Measurements from ENCODE around the gene DHX38. TPM values are rescaled to one million over a fixed set of nuclear protein-coding genes. Genes with fewer than 3 reads are reported as not detected.

Gene DHX38
- total RNA-seq, 1 donor from 2014 or later: 53.4 TPM

DNA sequence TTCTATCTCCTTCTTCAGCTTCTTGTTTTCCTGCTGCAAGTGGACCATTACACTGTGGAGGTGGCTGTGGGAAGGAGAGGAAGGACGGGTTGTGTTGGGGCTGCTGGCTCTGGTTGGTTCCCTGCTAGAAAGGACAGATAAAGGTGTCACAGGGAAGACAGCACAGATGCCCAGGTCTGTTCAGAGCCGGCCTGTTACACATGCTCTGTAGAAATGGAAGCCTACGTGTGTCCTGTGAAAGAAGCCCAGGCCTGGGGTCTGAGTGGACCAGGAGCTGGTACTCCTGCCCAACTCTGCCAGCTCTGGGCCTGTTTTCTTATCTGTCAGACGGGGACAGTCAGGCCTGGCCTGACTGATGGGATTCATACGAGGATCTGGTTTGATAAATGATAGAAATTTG lies 26.4 kb downstream of the DHX38 start:
- DNase-seq (ENCODE audit: low spot score): peak; percentile 60

DNA sequence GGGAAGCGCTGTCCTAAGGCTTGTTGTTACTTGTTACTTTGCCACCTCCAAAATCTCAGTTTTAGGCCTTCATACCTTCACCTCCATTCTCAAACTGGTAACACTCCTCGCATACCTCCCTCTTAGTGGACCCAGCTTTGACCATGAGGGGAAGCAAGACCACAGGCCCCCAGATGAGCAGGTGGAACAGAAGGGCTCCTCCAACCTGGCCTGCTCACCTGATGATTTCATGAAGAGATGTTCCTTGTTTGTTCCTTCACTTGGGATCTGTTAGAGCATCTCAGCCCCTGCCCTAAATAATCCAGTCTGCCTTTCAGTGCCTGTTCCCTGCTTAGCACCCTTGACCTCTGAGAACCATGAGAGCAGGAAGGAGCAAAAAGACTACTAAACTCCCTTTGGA lies 28.7 kb downstream of the DHX38 start:
- DNase-seq (ENCODE audit: low spot score): peak; percentile 53

DNA sequence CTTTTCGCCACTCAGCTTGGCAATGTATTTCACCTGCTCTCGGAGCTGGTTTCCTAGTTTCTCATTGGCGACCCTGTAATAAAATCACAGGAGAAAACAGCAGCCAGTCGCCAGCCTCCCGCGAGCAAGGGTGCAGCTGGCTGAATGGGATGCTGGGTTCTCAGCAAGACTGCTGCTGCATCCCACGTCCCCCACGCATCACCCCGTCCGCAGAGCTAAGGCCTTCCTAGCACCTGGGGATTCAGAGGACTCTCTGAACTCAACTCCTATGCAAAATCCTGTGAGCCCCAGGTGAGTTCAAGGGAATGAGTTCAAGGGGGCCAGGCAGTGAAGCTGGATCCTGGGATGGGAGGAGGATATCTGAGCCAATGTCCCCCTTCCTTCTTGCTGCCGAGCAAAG lies 29.3 kb downstream of the DHX38 start:
- peak; percentile 72 for DNase-seq (ENCODE audit: low spot score)

DNA sequence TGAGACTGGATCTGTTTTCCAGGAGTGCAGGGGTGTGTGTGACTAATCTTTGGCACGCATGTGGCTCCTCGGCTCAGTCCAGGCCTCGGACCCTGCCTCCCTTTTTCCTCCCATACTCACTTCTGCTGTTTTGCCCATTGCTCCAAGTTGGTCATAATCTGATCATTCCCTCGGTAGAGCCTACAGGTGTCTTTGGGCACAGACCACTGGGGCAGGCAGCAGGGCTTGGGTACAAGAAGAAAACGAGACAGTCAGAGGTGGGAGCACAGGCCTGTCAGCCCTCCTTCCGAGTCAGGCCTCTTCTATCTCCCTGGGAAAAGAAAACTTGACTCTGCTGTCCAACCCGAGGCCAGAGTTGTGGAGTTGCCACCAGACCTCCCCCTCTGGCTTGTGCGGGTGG lies 29.8 kb downstream of the DHX38 start:
- peak; percentile 43 for DNase-seq (ENCODE audit: low spot score)

DNA sequence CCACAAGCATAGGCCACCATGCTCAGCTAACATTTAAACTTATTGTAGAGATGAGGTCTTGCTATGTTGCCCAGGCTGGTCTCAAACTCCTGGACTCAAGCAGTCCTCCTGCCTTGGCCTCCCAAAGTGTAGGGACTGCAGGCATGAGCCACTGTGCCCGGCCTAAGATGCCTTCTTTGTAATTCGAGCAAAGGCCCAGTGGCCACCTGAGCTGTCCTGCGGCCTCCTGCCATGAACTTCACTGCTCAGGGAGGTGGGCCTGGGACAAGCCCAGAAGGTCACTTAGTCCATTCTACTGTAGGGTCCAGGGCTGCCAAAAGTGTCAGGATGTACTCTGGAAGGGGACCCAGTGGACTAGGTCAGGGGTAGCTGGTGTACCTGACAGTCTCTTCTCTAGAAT lies 30.5 kb downstream of the DHX38 start:
- DNase-seq (ENCODE audit: low spot score): peak; percentile 78

DNA sequence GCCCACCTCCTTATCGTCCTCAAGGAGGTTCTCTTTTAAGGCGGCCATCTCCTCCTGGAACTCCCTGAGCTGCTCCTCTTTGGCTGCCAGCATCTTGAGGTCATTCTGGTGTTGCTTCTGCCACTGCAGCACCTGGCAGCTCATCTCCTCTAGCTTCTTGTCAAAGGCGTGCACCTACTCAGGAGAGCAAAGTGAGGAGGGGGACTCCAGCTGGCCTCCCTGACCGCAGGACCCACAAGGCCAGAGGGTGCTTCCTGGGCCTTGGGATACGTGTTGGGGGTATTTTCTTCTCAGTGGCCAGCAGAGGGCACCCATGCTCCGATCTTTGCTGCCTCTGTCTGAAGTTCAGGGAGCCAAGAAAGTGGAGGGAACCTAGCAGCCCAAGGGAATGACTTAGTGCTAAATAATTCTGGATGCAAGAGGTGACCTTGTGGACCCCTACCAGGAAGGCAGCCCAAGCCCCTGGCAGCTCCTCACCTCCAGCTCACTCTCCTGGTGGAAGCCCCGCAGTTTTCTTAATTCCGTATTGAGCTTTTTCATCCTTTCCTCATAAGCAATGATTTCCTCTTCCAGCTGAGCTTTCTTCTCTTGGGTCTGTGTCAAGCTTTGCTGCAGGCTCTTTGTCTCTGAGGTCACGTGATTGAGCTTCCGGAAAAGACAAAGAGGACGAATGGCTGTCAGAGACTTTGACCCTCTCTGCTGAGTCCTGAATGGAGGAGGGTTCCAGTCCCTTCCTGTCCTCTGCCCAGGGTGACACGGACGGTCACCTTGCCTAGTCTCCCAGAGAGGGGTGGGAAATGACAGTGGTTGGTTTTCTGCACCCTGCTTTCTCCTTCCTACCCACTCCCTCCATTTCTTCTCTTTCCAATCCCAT lies 31.4 kb downstream of the DHX38 start:
- peak; percentile 89 for DNase-seq (ENCODE audit: low spot score)

DNA sequence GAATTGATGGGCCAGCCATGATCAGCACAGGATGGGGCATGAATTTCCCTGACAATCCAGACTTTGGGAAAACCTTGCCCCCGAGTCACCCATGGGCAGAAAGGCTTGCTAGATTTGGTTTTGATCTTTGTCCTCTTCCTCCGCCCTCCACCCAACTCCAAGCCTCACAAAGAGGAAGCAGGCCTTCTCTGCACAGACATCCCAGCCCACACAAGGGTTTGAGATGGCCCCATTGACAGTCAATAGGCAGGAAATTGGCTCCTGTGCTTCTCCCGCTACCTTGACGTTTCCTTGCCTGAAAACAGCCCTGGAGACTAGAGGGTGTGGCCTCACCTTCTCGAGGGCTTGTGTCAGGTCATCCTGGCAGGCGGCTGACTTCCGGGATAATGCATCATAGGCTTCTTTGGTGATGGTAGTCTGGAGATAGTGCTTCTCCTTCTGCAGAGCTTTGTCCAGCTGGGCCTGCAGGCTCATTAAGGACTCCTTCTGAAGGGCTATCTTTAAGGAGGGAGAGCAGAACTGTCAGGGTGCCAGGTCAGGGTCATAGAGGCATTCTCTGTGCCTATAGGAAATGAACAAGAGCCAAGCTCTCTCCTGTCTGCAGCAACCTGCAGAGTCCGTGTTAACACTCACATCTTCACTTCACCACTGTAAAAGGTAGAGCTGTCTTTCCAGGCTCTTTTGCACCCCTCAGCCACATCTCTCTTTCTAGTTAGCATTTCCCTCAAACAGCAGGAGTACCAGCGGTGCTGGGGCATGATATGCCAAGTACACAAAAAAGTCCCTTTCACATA lies 32.2 kb downstream of the DHX38 start:
- DNase-seq (ENCODE audit: low spot score): peak; percentile 74

DNA sequence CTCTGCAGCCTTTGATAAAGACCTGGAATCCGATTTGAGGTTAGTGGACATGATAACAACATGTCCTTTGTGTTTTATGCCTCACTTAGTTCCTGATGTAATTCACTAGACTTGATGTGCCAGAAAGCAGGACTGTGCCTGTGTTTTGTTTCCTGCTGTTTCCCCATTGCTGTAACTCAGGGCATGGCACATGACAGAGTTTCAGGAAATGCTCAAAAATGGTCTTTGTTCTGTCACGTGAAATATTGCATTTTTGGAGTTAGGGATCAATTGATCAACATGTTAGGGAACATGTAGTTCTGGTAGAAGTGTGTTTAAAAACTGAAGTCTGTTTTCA lies 32.8 kb downstream of the DHX38 start:
- no peak for DNase-seq (ENCODE audit: low spot score)

DNA sequence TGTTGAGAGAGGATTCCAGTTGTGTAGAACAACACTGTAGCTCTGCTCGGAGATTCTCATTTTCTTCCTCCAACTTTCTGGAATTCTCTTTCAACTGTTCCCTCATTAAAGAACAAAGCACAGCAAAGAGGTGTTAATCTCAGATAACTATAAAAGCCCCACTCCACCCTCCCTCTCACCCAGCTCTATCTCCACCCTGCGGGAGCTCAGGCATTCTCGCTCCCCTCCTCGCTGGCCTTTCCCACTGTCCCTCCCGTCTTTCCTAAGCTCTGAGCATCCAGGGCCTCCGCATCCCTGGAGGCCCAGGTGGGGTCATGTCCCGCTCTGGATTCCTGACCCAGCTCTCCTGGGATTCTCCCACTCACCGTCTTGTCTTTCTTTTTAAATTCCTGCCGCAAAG lies 35.1 kb downstream of the DHX38 start:
- DNase-seq (ENCODE audit: low spot score): no peak

DNA sequence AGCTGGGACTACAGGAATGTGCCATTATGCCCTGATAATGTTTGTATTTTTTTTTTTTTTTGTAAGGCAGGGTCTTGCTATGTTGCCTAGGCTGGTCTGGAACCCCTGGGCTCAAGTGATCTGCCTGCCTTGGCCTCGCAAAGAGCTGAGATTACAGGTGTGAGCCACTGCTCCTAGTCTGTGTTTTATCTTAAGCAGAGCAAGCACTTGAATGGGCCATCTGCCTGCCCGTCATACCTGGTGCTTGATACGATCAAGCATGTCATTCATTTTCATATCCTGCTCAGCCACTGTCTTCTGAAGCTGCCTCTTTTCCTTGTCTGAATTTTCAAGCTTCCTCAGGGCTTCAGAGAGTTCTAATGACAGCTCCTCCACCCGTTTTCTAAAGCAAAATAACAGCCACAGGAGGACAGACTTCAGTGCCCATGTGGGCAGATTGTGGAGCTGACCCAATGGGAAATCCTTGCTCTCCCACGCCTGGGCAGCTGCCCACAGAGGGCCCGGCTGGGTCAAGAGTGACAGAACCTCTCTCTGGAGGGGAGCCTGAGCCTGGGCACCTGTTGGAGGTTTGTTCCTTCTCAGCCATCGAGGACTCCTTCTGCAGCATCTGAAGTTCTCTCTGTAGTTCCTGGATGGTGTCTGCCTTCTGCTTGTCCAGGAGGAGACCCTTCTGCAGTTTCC lies 36.5 kb downstream of the DHX38 start:
- DNase-seq (ENCODE audit: low spot score): no peak

DNA sequence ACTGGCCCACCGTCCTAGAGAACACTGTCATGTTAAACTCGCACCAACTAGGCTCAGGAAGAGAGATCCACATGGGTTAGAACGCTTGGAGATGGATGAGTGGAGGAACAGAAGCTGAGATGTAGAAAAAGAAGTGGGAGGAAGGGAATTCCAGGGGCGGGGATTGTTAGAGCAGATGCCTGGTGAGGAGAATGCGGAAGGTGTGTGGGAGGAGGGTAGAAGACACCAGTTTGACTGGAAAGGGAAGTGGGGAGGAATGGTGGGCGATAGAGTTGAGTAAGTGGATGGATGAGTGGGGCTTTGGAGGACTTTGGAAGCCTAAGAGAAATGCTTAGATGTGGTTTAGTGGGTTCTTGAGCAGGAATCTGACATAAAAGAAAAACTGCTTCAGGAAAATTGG lies 37.4 kb downstream of the DHX38 start:
- no peak for DNase-seq (ENCODE audit: low spot score)

DNA sequence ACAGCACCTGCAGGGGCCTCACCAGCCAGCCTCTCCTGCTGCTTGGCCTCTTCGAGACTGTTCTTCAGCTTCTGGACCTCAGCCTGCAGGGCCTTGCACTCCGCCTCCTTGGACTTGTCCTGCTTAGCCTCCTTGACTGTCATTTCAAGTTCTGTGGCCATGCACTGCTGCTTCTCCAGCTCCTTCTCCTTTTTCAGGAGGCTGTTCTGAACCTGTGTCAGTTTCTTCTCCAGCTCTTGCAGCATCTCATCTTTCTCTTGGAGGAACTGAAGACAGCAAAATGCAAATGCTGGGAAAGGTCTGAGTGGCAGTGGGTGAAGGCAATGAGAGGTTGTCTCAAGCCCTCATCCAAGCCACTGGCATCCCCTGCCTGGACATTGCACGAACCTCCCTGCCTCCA lies 39.1 kb downstream of the DHX38 start:
- no peak for DNase-seq (ENCODE audit: low spot score)

DNA sequence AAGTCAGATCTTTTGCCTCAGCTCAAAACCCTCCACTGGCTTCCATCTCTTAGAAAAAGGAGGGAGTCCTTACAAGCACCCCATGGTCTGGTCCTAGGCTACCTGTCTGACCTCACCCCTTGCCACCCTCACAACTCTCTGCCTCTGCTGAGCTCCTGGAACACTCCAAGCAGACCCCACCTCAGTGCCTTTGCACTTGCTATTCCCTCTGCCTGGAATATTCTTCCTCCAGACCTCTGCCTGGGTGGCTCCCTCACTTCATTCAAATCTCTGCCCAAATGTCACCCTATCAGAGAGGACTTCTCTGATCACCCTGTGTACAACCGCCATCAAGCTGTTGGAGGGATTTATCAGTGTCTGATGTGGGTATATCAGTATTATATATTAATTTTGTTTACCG lies 40.9 kb downstream of the DHX38 start:
- no peak for DNase-seq (ENCODE audit: low spot score)

DNA sequence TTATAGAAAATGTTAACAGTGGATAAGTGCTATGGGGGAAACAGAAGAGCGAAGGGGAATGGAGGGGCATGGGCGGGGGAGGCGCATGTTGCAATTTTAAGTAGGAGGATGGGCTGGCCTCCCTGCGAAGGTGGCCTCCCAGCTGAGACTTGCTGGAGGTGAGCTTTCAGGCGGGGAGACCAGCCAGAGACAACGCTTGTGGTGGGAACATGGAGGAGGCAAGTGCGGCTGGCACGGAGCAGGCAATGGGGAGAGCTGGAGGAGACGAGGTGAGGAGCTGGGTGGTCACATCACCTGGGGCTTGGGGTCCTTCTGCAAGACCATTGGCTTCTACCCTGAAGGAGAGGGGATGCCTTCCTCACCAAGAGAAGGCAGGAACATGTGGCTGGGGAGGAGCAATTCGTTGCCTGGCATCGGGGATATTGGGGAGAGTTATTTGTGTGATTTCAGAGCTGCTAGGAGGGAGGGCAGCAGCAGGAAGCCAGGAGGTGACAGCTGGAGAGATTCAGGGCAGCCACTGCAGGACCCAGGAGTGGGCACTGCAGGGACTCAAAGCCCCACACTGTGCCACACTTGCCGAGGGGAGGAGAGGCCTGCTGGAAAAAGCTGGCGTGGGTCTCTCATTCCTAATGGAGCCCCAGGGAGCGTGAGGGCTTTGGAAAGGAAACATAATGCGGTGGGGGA lies 43.9 kb downstream of the DHX38 start:
- no peak for DNase-seq (ENCODE audit: low spot score)

DNA sequence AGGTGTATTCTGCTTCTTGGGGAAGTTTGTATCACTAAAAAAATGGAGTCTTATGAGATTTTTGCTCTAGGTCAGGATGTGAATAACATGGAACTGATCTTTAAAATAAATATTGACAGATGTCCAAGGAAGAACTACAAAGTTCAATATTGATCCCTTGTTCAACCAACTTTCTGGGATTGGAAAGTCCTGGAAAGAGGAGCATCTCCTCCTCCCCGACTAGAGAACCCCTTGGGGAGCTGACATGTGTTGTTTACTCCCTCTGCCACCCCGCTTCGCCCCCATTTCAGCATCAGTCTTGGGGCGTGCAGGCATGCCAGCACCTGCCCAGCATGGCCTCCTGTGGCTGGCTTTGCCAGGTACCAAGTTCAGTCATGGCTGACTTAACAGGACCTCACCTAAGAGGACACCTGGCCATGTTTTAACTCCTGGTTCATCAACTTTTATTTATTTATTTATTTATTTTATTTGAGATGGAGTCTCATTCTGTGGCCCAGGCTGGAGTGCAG lies 44.5 kb downstream of the DHX38 start:
- DNase-seq (ENCODE audit: low spot score): no peak

DNA sequence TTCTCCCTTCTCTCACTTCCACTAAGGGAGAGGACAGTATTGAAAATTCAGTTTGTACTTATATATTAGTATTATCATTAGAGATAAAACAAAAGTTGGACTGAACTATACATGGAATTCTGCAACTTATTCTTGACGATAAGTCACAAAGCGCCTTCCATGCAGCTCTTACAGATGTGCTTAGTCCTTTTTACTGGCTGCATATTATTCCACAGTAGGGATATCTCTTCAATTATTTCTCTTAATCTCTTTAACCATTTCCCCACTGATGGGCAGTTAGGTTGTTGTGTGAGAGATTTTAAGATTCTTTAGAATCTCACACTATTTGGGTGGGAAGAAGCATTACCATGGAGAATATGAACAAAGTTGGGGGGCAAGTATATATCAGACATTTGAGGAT lies 46.3 kb downstream of the DHX38 start:
- DNase-seq (ENCODE audit: low spot score): no peak

DNA sequence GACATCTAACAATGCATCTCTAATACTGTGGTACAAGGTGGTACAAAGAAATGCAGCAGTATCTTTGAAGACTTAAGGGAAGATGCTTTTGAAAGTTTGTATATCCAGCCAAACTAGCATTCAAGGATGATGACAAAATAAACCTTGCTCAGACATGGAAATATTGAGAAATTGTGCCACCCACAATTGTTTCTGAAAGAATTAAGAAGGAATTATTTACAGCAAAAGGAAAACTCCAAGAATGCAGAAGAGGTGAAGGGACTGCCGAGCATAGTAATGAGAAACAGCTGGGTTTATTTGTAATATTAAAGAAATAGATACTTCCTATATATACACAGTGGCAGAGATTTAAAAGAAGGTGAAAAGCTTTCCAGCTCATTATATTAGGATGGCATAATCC lies 48.8 kb downstream of the DHX38 start:
- no peak for DNase-seq (ENCODE audit: low spot score)

DNA sequence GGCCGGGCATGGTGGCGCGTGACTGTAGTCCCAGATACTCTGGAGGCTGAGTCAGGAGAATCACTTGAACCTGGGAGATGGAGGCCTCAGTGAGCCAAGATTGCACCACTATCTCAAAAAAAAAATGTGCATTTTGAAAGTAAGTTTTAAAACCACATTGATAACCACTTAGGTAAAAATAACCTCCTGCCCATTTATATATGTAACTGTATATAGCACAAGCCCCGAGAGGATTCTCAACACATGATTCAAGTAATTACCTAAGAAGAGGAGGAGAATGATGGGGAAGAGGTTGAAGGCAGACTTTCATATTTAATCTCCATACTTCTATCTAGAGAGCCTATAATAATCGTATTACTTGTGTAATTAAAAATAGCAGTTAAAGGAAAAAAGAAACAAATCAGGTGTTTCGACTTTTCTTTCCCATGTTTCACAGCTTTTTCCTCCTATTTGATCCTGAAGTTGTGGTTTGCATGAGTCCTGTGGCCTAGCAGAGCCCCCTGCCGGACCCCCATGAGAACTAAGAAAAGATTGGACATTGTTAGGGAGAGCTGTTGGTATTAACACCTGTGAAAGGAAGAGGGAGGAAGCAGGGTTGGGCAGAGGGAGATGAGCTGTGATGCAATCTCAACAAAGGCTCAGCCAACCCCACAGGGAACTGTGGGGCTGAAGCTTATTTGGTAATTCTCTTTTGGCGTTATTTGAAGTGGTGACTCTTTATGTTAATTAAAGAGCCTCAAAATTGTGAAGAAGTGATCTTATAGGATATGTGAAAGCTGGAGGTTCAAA lies 56.2 kb downstream of the DHX38 start:
- DNase-seq (ENCODE audit: low spot score): no peak

DNA sequence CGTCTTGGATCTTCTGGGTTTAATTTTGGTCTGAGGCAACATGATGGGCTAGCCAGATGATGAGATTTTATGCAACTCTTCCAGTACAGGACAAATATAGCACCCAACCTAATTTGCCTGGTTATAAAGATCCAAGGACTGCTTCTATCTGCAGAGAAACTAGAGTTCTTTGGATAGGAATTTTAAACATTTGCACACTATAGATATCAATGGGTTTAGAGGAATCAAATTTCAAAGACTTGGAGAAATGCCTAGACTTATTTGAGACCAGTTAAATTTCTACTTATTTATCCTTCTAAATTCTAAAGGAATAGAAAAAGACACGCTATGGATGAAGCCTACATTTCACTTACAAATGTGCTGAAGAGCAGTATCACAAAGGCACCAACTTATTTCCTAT lies 65.7 kb downstream of the DHX38 start:
- DNase-seq (ENCODE audit: low spot score): no peak

DNA sequence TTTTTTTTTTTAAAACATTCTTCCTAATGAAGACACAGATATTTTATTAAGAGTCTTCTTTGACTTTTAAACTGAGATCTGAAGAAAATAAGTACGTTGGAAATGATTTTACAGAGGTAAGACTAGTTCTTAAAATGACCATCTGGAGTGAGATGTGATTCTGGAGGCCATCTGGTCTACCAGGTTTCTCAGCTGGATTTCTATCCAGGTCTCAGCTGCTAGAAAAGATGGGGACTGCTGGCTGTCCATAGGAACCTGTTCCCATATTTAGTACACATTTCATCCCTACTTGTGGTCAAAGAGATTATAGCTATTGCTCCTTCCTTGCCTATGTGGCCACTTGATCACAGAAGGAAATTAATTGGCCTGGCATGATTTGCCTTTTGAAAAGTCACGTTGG lies 66.2 kb downstream of the DHX38 start:
- no peak for DNase-seq (ENCODE audit: low spot score)

All from mesenteric fat pad (tissue), 1 donor.